Right atrium auricular region (tissue), 2 donors: ENCODE results near the gene AREL1. TPM values are rescaled to one million over a fixed set of nuclear protein-coding genes. Genes with fewer than 3 reads are reported as not detected.
"Not testable (repeated sequence)": the region's sequence is repeated elsewhere in the genome, so short reads cannot be mapped to it uniquely, and the experiment has no call there.

Source experiments
- DNase-seq: peaks from one replicate; pipeline ENCODE4 v3.0.0-alpha.2; 2019; ENCODE audit warnings: low spot score
- H3K27ac ChIP-seq, 2 donors: fragments of 200-600 bp; sonication (generic); 1 replicate in 1 of 2; 2 replicates in 1 of 2; pipeline ENCODE4 v1.5.1; 2016 to 2019
- H3K27me3 ChIP-seq, 2 donors: fragments of 200-600 bp; sonication (generic); one replicate each; pipeline versions ENCODE4 v1.5.1 to v1.6.0; 2017 to 2019
- H3K36me3 ChIP-seq: fragments of 200-600 bp; sonication (generic); one replicate; pipeline ENCODE4 v1.5.1; 2016
- H3K4me1 ChIP-seq, 2 donors: fragments of 200-600 bp; sonication (generic); one replicate each; pipeline versions ENCODE4 v1.5.1 to v1.6.0; 2017 to 2019
- H3K4me3 ChIP-seq, 2 donors: fragments of 200-600 bp; sonication (generic); 1 replicate in 1 of 2; 2 replicates in 1 of 2; pipeline ENCODE4 v1.5.1; 2017 to 2019; ENCODE audit warnings: mild to moderate bottlenecking in 1 of 2, moderate library complexity in 1 of 2
- H3K9me3 ChIP-seq, 2 donors: fragments of 200-600 bp; sonication (generic); one replicate each; pipeline ENCODE4 v1.5.1; 2019
- total RNA-seq, 2 donors: library from RNA; depleted of rRNA; stranded (reverse); fragments of >200 nt; gene quantifications; one replicate each; pipeline ENCODE4 v1.1.0, GENCODE V29; 2016
- TF ChIP-seq, protein P1 (sequence below), 2 donors: fragments of 200-600 bp; sonication (generic); IDR thresholded peaks; one replicate each; pipeline ENCODE4 v1.5.1; 2019; ENCODE audit warnings: antibody characterized with exemption in 2 of 2

The AREL1 gene, protein sequence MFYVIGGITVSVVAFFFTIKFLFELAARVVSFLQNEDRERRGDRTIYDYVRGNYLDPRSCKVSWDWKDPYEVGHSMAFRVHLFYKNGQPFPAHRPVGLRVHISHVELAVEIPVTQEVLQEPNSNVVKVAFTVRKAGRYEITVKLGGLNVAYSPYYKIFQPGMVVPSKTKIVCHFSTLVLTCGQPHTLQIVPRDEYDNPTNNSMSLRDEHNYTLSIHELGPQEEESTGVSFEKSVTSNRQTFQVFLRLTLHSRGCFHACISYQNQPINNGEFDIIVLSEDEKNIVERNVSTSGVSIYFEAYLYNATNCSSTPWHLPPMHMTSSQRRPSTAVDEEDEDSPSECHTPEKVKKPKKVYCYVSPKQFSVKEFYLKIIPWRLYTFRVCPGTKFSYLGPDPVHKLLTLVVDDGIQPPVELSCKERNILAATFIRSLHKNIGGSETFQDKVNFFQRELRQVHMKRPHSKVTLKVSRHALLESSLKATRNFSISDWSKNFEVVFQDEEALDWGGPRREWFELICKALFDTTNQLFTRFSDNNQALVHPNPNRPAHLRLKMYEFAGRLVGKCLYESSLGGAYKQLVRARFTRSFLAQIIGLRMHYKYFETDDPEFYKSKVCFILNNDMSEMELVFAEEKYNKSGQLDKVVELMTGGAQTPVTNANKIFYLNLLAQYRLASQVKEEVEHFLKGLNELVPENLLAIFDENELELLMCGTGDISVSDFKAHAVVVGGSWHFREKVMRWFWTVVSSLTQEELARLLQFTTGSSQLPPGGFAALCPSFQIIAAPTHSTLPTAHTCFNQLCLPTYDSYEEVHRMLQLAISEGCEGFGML
- 10 to 100 TPM; 15.6 to 16.3 TPM for total RNA-seq

DNA sequence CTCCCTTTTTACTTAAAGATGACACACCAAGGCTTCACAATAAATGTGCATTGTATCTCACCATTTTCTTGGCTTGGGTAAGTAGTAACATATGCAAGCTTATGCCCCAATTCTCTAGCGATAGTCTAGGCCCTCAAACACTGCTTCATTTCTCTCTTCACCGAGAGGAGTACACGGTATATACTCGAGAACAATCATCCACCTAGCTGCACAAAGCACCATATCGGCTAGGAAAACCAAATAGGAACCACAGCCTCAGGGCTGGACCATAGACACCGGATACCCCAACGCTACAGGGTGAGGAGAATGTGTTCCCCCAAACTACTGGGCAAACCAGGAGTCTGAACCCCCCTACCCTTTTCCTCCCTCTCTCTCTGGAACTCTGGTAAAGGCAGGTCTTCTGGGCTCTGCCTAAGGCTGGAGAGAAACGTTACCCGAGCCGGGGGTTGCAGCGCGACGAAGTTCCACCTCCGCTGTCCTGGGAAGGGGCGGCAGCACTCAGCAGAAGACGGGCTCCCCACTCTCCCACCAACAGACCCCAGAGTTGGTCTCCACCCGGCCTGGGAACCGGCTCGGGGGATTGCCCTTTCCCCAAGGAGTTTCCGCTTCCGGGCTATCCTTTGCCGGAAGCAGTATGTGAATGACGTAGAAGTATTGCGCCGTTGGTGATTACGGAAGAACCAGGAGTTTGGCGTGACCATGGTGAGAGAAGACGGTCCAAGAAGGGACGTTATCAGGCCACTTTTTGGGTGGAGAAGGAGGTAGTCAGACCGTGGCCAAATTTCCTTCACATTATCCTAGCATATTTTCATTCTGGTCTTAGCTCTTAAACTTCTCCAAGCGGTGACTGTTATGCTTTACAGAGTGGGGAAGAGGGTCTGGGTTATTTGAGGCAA is at the start of gene AREL1, which contains the start of gene FCF1:
Gene AREL1 (minus strand): TSS at position 582 of the 896 bp plus-strand sequence. CDS start 27,465 bp downstream, outside the sequence.
Gene FCF1 (plus strand): TSS at position 646 of the 896 bp plus-strand sequence. CDS start 54 bp downstream, at position 700.
- Histone ChIP-seq H3K27me3 (no peaks in the 10 kb centered on the region), H3K27ac (peak within 1 kb of the TSS; percentile 77 to 82), H3K4me1 (peaks cover 0 to 21% of the 10 kb centered on the region in 2 donors), H3K9me3 (no peaks in the 10 kb centered on the region), H3K36me3 (peaks cover 17% of the 10 kb centered on the region), H3K4me3 (peak within 1 kb of the TSS; percentile 75 to 76)
- DNase-seq: peak; percentile 91
- TF ChIP-seq, protein P1, sequence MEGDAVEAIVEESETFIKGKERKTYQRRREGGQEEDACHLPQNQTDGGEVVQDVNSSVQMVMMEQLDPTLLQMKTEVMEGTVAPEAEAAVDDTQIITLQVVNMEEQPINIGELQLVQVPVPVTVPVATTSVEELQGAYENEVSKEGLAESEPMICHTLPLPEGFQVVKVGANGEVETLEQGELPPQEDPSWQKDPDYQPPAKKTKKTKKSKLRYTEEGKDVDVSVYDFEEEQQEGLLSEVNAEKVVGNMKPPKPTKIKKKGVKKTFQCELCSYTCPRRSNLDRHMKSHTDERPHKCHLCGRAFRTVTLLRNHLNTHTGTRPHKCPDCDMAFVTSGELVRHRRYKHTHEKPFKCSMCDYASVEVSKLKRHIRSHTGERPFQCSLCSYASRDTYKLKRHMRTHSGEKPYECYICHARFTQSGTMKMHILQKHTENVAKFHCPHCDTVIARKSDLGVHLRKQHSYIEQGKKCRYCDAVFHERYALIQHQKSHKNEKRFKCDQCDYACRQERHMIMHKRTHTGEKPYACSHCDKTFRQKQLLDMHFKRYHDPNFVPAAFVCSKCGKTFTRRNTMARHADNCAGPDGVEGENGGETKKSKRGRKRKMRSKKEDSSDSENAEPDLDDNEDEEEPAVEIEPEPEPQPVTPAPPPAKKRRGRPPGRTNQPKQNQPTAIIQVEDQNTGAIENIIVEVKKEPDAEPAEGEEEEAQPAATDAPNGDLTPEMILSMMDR (IDR thresholded peaks at IDR 0.05): peak in 1 of 2 donors; percentile 10

DNA sequence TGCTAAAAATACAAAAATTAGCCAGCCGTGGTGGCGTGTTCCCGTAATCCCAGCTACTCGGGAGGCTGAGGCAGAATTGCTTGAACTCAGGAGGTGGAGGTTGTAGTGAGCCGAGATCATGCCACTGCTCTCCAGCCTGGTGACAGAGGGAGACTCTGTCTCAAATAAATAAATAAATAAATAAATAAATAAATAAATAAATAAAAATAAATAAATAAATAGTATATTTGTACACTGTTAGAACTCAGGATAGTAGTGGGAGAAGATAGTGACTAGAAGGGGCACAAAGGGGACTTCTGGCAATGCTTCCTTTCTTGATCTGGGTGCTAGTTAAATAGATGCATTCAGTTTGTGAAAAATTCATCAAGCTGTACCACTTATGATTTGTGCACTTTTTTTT is 45.6 kb upstream of the AREL1 start:
- not testable (repeated sequence) for DNase-seq, H3K4me3 ChIP-seq, H3K27me3 ChIP-seq, H3K27ac ChIP-seq, H3K36me3 ChIP-seq, H3K9me3 ChIP-seq, H3K4me1 ChIP-seq

DNA sequence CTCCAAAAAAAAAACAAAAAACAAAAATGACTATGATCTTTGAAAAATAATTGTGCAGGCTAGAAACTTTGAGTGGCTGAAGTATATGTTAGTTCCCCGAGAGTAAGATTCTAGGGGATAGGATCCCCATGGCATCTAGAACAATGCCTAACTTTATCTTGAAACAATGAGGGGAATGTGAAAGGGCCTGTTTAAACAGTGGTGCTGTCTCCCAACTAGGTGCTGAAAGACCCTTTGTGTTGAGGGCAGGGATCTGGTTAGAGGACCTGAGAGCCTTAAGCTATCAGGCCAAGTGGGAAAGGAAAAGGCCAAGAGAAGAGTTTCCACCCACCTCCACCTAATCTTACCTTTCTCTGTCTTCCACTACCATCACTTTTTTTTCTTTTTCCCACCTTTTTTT is 43.4 kb upstream of the AREL1 start:
- Histone ChIP-seq H3K9me3 (no peaks in the 10 kb centered on the region), H3K27me3 (no peaks in the 10 kb centered on the region), H3K36me3 (no peaks in the 10 kb centered on the region), H3K4me3 (no peak overlapping the region), H3K27ac (no peak overlapping the region), H3K4me1 (no peaks in the 10 kb centered on the region)
- no peak for DNase-seq
- TF ChIP-seq, protein P1 (IDR thresholded peaks at IDR 0.05): no peak

DNA sequence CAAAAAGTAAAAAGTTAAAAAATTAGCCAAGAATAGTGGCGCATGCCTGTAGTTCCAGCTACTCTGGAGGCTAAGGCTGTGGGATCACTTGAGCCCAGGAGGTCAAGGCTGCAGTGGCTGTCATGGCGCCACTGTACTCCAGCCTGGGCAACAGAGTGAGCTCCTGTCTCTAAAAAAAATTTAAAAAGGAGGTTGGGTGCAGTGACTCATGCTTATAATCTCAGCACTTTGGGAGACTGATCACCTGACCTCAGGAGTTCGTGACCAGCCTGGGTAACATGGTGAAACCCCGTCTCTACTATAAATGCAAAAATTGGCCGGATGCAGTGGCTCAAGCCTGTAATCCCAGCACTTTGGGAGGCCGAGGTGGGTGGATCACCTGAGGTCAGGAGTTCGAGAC is 42.0 kb upstream of the AREL1 start:
- Histone ChIP-seq H3K27me3 (no peaks in the 10 kb centered on the region), H3K36me3 (no peaks in the 10 kb centered on the region), H3K4me3 (no peak overlapping the region), H3K9me3 (no peaks in the 10 kb centered on the region), H3K27ac (no peak overlapping the region), H3K4me1 (no peaks in the 10 kb centered on the region)
- DNase-seq: no peak
- TF ChIP-seq, protein P1 (IDR thresholded peaks at IDR 0.05): no peak

DNA sequence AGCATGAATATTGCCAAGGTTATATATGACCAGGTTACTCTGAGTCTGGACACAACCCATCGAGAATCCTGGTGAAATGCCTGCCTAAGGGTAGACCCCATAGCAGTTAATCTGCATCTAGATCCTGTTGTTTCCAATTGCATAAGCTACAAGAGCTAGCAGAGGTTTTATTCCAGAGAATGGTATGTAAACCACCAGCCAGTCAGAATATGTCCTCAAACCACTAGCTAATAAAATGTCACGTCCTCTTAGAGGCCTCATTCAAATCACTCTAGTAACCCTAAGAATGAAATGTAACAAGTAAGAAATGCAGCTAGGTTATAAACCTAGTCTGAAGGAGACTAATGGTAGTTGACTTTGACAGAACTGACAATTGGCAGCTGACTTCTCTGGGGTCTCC is 41.3 kb upstream of the AREL1 start:
- no peaks in the 10 kb centered on the region for H3K9me3 ChIP-seq
- H3K4me3 ChIP-seq: no peak overlapping the region
- H3K4me1 ChIP-seq: no peaks in the 10 kb centered on the region
- H3K27ac ChIP-seq: no peak overlapping the region
- TF ChIP-seq, protein P1 (IDR thresholded peaks at IDR 0.05): no peak
- no peak for DNase-seq
- no peaks in the 10 kb centered on the region for H3K27me3 ChIP-seq
- H3K36me3 ChIP-seq: no peaks in the 10 kb centered on the region
